GM19023 (cell line): ENCODE results near the gene LRRC37A3.
"Not testable (repeated sequence)": the region's sequence is repeated elsewhere in the genome, so short reads cannot be mapped to it uniquely, and the experiment has no call there.

Experiments
- ATAC-seq: cut with Tn5 transposase; IDR thresholded peaks from one replicate; pipeline ENCODE4 v1.9.1; 2021; ENCODE audit warnings: mild to moderate bottlenecking, moderate library complexity; ENCODE audit not compliant: unreplicated experiment

Gene LRRC37A3

GRCh38 chr17:64927444-64927843 is 8.2 kb upstream of the LRRC37A3 start:
- ATAC-seq, result peak; percentile 66

DNA sequence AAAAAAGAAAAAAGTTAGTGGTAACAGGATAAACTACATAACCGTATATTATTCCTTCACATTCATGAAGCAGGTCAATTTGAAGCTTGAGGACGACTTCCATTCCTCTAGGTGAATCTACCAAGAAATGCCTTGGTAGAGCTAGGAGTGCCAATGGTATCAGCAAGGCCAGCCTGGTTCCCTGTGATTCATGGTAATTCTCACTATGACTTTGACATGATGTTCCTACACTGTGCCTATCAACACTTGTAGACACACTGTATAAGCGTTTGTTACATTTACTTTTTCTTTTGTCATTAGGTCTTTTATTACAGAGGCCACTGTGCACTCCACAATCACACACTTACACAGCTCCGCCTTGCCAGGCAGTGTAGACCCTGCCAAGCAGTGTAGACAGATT is 7.2 kb upstream of the LRRC37A3 start:
- not testable (repeated sequence) for ATAC-seq

DNA sequence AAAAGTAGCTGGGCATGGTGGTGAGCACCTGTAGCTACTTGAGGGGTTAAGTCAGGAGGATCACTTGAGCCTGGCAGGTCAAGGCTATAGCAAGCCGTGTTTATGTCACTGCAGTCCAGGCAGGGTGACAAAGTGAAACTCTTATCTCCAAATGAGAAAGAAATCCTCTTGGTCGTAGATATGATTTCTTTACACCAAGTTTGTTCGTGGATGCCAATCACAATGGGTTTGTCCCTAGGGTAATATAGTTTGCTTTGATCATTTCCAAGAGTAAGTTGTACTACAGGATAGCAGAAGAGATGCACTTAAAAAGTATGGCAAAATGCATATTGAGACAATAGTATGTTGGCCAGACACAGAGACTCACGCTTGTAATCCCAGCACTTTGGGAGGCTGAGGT is 6.0 kb upstream of the LRRC37A3 start:
- ATAC-seq, result not testable (repeated sequence)

DNA sequence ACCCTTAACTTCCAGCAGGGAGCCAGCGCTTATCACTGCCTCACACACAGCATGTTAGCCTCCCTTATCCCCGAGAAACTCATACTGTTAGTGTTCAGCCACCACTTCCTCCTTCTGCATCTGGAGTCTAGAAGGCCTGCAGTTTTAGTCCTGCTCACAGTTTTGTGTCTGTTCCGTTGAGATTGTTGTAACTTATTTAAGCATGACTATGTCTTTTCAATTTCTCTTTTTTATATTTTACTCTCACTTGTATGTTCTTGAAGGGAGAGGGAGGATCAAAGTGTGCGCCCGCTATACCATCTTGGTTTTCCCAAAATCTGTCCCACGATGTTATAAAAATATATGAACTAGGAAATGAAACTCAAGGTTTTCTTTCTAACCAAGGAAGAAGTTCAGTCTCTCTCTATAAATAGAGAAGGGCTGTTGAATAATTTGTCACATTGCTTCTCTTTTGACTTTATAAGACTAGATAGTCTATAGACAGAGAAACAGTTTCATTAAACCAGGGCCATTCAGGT is 3.8 kb upstream of the LRRC37A3 start:
- not testable (repeated sequence) for ATAC-seq

- no peak for ATAC-seq
These were observed 1.3 kb upstream of the LRRC37A3 start for GRCh38 chr17:64920419-64921172.

- no peak for ATAC-seq
These were observed 744 bp upstream of the LRRC37A3 start for GRCh38 chr17:64920026-64920418.

DNA sequence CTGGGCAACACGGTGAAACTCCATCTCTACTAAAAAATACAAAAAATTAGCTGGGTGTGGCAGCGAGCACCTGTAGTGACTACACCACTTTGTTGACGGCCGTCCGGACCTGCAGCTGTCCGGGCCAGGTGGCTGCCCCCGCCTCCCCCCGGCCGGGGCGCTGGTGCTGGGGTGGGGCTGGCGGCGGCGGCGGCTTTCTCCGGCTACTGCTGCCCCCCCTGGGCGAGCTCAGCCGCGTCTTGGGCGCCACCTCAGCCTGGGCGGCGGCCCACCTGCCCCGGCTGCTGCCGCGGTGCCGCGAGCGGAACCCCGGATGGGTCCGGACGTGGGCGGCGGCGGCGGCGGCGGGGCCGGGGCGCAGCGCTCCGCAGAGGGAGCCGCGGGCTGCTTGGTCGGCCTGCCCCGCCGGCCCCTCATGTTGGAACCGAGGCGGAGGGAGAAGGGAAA is 413 bp downstream of the LRRC37A3 start:
- ATAC-seq, result peak; percentile 47

DNA sequence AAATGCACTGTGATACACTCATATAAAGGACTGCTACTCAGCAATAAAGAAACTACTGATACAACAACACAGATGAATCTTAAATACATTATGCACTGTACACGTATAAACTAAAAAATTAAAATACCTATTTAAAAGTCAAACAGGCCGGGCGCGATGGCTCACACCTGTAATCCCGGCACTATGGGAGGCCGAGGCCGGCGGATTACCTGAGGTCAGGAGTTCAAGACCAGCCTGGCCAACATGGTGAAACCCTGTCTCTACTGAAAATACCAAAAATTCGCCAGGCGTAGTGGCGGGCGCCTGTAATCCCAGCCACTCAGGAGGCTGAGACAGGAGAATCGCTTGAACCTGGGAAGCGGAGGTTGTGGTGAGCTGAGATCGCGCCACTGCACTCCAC is 1.7 kb downstream of the LRRC37A3 start:
- not testable (repeated sequence) for ATAC-seq

DNA sequence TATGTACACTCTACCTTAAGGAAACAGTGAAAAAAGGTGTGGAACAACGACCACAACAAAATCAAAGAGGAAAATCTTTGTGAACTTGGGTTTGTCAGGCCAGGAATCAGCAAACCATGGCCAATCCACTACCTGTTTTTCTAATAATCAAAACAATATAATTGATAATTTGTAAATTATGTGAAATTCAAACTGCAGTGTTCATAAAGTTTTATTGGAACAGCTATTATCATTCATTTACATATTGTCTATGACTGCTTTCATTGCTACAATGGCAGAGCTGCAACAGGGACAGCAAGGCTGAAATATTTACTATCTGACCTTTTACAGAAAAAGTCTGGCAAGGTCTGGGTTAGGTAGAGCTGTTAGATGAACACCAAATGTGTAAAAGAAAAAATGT is 4.0 kb downstream of the LRRC37A3 start:
- not testable (repeated sequence) for ATAC-seq

GRCh38 chr17:64910191-64910514 is 9.1 kb downstream of the LRRC37A3 start:
- not testable (repeated sequence) for ATAC-seq

DNA sequence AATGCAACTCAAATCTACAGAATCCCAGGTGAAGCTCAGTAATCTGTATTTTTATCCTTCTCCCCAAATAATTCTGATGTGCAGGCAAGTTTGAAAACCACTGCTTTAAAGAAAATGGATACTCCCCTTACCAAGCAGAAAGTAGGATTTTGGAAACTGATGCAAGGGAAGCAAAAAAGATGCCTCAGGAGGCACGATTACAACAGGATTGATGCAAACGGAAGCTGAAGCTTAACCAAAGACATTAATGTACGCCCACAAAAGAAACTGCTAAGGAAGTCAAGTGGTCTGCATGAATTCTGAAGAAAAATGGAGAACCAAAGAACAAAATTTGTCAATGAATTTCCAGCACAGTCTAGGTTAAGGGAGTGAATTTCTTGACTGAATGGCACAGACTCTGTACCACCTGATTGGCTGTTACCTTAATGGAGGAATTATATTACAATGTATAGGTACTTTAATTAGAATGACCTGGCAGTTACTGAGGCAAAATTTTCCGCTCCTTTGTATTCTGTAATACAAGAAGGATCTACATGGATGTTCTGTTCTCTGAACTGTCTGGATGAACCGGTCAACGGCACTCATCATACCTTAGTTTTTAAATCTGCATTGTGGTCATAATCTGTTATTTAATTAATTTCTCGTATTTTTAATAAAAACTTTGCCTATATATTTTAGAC is 9.6 kb downstream of the LRRC37A3 start:
- ATAC-seq, result not testable (repeated sequence)

DNA sequence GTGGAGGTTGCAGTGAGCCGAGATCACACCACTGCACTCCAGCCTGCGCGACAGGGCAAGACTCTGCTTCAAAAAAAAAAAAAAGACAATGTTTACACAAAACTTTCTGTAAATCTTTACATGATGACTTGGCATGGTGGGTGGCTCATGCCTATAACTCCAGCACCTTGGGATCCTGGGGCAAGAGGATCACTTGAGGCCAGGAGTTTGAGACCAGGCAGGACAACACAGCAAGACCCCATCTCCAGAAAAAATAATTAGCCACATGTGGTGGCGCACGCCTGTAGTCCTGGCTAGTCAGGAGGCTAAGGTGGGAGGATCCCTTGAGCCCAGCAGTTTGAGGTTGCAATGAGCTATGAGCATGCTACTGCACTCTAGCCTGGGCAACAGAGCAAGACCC is 15.2 kb downstream of the LRRC37A3 start:
- ATAC-seq, result not testable (repeated sequence)

- not testable (repeated sequence) for ATAC-seq
These were observed 22.1 kb downstream of the LRRC37A3 start for GRCh38 chr17:64897136-64897535.

DNA sequence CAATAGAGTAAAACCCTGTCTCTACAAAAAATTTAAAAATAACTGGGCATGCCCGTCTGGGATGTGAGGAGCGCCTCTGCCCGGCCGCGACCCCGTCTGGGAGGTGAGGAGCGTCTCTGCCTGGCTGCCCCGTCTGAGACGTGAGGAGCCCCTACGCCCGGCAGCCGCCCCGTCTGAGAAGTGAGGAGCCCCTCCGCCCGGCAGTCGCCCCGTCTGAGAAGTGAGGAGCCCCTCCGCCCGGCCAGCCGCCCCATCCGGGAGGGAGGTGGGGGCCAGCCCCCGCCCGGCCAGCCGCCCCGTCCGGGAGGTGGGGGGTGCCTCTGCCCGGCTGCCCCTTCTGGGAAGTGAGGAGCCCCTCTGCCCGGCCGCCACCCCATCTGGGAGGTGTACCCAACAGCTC is 45.1 kb downstream of the LRRC37A3 start:
- not testable (repeated sequence) for ATAC-seq

- ATAC-seq, result peak; percentile 52
These were observed 71.5 kb downstream of the LRRC37A3 start for GRCh38 chr17:64847504-64848466.

DNA sequence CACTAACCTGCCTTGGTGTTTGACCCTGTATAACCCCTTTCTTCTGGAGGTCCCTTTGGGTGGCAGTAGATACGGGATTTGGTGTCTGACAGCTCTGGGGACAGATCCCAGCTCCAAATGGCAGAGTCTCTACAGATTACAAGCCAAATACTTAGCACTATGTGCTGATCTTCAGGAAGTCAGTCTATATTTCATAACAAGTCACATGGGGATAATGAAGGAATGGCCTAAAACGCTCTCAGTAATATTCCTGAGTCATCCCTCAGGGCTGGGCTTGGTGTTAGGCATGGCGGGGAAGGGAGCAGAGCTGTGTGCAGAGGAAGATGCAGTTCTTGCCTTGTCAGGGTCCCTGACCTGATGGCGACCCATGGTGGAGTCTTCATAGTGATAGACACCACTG is 72.4 kb downstream of the LRRC37A3 start:
- not testable (repeated sequence) for ATAC-seq

DNA sequence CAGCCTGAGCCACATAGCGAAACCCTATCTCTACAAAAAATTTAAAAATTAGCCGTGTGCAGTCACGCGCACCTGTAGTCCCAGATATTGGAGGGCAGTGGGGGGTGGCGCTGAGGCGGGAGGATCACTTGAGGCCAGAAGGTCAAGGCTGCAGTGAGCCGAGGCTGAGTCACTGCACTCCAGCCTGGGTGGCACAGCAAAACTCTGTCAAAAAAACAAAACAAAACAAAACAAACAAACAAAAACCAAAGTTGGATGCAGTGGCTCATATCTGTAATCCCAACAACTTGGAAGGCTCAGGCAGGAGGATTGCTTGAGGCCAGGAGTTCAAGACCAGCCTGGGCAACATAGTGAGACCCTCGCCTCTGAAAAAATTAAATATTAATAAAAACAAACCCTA is 75.4 kb downstream of the LRRC37A3 start:
- not testable (repeated sequence) for ATAC-seq

DNA sequence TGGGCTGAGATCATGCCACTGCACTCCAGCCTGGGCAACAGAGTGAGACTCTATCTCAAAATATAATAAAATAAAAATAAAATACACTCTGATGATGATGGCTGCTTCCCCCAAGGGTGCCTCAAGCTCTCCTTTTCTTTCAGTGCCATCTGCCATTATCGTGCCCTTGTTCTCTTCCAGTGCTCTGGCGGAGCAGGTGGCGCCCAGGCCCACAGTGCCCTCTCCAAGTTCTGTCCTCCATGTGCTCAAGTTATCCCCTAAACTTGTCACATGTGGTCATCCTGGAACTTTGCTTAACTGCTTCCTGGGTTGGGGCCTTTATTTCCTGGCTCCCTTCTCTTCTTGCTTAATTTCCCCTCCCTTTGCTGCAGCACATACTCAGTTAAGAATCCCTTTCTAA is 76.4 kb downstream of the LRRC37A3 start:
- ATAC-seq, result not testable (repeated sequence)

- not testable (repeated sequence) for ATAC-seq
These were observed 78.3 kb downstream of the LRRC37A3 start for GRCh38 chr17:64840960-64841359.

GRCh38 chr17:64838513-64838912 is 80.8 kb downstream of the LRRC37A3 start:
- ATAC-seq, result not testable (repeated sequence)
